ENCODE data around the gene TIMM22. TPM values are rescaled to one million over a fixed set of nuclear protein-coding genes. Genes with fewer than 3 reads are reported as not detected.

The TIMM22 gene
- total RNA-seq, 1 donor from 2014 or later, result 10.9 TPM

DNA sequence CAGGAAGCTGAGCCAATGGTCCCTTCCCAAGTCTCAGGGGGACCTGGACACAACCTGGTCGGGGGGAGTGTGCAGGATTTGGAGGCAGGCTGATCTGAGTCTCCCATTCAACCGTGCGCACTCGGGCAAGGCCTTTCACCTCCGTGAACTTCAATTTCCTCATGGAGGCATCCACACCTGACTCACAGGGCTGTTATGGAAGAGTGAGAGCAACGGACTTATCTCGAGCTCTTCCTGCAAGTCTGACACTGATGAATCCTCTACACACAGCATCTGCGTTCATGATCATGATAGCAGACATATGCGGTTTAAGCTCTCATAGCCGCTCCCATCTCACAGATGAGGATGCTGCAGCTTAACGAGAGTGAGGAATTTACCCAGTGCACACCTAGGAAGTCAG lies 21.6 kb downstream of the TIMM22 start:
- intact Hi-C loops (cut with micrococcal nuclease), result no loop called here

DNA sequence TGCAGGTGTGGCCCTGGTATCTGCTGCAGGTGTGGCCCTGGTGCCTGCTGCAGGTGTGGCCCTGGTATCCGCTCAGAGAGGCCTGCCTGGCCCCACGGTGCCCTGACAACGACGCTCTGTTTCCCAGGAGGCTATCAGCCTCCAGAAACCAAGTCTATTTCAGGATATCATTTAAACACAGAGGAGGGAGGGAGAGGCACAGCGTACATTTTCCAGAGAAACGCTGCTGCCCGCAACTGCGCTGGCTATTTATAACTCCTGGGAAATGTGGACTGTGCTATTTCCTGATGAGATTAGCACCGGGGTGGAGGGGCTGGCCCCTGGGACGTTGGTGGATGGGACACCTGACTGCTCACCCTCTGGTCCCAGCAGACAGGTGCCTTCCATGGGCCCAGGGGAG lies 22.5 kb downstream of the TIMM22 start:
- intact Hi-C loops (cut with micrococcal nuclease), result no loop called here

DNA sequence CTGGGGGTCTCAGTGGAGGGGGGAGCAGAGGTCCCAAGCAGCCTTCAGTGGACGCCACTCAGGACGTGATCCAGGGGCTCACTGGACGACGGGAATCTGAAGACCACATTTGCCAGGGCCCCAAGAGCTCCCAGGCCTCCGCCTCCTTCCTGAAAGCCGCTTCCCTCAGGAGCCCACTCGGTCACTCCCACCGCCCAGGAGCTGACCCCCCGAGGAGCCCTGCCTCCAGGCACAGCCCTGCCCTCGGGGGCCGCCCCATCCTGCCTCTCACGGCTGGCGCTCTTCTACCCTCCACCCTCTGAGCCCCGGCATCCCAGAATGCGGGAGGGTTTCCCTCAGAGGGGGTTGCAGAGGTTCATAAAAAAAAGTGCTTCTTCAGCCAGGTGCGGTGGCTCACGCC lies 24.2 kb downstream of the TIMM22 start:
- intact Hi-C loops (cut with micrococcal nuclease), result no loop called here

DNA sequence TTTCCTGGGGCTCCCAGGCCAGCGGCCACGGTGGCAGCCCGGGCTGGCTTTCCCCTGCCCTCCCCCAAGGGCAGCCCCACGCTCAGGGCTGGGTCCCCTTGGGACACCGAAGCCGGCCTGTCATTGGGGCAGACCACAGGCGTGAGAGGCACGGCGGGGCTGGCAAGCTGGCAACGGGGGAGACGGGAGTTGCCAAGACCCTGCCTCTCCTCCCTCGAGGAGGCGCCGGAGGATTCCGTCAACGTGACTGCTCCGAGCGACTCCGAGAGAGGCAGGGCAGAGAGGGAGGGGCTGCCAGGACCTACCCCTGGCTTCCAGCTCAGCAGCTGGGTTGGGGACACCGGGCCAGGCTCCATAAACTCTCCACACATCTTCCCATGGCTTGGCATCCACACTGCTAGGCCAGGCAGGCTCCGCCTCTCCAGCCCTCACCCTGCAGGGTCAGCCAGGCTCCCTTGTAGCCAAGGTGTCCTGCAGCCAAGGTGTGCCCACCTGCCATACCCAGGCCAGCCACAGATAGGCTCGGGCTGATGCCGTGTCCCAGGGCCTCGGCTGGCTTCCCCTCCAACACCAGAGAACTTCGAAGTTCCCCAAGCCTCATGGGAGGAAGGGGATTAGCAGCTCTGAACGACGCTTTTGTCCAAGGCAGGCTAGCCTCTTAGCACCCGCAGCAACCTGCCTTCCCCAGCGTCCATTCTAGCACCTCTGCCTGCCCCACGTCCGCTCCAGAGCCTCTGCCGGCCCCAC lies 25.5 kb downstream of the TIMM22 start:
- intact Hi-C loops (cut with micrococcal nuclease), result no loop called here

DNA sequence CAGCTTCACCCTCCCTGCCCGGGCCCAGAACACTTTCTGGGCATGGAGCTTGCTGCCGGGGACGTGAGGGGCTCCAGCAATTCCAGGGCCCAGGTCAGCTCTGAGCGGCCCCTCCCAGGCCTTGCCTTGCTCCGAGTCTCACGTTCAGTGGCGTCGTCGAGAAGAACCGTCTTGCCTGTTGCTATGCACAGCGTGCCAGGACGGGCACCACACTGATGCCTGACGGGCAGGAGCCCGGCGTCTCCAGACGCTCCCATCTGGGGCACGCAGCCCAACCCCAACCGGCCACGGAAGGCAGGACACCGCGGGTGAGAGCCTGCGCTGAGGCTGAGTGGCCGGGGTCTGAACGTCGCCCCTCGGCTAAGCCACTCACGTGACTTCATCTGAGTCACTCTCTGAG lies 27.1 kb downstream of the TIMM22 start:
- intact Hi-C loops (cut with micrococcal nuclease), result no loop called here

DNA sequence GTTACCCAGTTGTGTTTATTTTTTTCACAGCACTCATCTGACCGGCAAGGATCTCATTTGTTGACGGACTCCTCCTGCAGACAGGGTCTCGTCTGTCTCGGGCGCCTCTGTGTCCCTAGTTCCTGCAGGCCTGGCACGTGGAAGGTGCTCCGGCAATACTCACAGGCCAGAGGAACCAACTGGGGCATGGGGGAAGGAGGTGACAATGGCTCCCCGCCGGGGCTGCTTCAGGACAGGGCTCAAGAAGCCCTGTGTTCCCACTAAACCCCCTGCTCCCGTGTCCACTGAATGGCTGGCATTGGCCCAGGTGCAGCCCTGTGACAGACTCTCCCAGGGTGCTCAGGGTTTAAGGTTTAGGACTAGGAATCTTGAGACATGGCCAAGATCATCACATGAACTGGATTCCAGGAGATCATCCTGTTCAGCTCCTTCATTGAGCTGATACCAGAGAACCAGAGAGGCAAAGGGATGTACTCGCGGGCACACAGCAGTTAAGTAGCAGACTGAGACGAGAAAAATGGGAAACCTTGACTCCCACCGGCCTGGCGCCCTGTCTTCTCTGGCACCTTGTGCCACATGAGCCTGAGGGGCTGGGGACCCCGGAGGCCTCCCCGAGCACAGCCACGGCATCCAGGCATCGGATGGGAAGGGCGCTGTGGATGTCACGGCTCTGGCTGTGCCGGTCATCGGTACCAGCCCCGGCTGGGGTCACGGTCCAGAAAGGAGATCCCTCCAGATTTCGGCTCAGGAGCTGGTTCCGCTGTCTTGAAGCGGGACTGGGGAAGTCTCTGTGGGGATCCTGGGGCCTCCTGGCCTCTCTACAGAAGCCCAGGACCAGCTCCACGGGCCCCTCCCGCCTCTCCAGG lies 29.0 kb downstream of the TIMM22 start:
- intact Hi-C loops (cut with micrococcal nuclease), result no loop called here

DNA sequence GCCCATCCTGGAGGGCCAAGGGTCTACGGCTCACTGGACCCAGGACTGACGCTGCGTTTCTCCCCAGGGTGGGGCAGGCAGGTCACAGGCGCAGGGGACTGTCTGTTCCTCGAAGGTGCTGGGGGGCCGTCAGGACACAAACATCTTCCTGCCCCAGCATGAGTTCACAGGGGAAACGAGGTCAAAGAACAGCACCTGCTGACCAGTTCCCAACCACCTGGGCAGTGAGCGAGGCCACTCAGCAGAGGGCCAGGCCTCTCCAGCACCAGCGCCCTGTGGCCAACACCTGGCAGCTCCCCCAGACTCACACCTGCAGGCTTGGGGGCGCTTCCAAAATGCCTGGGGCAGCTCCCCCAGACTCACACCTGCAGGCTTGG lies 29.7 kb downstream of the TIMM22 start:
- intact Hi-C loops (cut with micrococcal nuclease), result no loop called here

DNA sequence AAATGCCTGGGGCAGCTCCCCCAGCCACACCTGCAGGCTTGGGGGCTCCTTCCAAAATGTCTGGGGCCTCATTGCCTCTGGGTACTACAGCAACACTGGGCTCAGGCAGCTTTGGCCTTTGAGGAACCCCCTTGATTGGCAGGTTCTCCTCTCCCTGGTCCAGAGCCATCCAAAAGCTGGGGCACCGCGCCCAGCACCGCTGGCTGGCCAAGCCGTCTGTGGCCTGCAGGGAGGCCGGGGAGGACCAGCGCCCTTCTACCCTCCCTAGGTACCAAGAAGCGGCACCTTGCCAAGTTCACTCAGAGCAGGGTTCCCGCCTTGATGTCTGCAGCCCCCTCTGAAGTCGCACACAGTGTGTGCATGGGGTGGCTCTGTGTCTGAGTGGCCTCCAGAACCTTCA lies 30.1 kb downstream of the TIMM22 start:
- intact Hi-C loops (cut with micrococcal nuclease), result no loop called here

DNA sequence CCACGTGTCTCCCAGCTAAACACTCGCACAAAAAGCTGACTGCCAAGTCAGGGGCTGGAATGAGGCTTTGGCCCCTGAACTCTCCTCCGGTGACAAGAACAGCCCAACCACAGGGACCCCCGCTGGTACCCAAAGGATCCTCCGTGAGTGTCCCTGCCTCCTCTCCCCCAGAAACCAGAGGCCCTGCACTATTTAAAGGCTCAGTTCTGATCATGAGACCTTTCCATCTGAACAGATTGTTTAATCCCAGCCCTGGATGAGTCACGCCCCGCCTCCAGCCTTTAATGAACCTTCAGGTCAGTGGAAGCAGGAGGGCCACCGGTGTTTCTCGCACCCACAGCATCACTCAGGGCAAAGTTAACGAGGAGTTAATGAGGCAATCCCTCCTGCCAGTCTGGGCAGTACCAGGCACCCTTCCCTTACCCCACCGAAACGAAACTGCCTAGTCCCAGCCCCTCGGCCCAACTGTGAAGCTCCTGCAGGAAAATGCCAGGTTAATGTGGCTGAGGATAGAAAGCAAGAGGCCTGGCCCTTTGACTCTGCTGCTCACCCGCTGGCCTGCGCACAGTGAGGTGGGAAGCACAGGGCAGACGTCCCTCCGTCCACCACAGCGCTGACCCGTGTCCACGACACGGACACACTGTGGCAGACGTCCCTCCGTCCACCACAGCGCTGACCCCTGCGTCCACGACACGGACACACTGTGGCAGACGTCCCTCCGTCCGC lies 32.4 kb downstream of the TIMM22 start:
- intact Hi-C loops (cut with micrococcal nuclease), result no loop called here

DNA sequence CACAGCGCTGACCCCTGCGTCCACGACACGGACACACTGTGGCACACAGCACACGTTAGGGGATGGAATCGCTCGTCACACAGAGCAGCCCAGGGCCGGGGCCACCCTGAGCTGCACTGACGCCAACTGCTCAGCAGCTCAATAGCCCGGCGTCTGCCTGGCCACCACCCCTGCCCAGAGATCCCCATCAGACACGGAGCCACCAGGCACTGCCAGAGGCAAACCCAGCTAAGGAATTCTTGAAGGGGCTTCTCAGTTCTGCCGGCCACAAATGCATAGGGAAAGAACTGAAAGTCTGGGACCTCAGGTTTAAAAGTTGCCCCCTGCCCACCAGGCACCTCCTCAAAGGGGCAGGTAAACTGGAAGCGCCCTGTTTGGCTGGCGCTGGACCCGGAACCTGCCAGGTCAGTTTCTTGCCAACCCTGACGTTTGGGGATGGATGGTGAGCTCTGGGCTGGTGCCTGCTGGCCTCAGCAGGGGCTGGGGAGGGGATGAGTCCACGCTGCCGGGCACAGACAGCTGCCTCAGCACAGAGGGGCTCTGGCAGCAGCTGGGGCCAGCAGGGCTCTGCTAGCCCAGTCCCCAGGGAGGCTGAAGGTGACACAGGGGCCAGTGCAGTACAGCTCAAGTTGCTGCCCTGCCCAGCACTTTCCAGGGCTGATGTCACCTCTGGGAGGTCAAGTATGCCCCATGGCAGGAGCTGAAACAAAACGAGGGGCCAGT lies 33.2 kb downstream of the TIMM22 start:
- intact Hi-C loops (cut with micrococcal nuclease), result no loop called here

DNA sequence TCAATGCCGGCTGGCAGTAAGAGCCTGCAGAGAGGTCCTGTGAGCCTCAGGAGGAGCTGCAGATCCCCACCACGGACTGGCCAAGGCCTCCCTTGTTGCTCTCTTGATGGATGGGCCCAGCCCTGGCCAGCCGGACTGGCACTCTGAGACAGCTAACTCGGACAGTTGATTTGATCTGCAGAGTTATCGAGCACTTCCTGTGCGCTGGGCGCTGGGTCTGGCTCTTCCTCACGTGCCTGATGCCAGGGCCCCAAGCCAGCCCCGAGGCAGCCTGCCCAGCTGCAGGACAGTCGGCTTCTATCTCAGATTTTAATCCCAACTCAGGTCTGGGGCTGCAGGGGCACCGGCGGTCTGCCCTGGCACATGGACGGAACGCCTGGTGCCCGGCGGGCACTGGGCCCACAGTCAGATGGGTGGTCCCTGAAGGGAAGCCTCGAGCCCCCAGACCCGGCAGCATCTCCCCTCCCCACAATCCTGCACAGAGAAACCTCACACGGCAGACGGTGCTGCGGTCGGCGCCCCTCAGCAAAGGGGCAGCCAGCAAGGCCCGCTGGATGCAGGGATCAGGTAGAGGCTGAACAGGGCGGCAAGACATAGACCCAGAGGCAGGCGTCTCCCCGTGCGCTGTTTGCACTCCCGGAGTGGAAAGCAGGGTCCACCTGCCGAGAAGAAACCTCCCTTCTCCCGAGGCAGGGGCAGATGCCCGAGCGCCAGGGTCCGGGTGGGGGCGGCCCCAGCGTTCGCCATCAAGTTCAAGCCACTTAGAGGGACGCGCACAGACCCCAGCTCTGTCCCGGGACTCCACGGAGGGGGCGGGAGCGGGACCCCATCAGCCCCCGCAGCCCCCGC lies 34.0 kb downstream of the TIMM22 start:
- intact Hi-C loops (cut with micrococcal nuclease), result no loop called here

DNA sequence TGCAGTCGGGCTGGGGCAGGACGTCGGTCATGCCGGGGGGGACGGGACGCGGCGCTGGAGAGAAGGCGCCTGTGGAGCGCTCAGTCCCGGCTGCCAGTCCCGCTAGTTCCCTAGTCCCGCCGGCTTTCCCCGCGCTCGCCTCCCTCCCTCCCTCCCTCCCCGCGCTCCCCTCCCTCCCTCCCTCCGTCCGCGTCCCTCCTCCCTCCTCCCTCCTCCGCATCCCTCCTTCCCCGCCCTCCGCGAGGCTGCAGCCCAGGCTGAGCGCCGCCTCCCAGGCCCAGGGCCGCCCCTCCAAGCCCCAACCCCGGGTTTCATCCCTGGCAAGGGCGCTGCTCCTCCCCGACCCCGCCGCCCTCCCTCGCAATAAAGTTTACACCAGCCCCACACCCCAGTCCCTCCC lies 34.8 kb downstream of the TIMM22 start:
- intact Hi-C loops (cut with micrococcal nuclease), result no loop called here

DNA sequence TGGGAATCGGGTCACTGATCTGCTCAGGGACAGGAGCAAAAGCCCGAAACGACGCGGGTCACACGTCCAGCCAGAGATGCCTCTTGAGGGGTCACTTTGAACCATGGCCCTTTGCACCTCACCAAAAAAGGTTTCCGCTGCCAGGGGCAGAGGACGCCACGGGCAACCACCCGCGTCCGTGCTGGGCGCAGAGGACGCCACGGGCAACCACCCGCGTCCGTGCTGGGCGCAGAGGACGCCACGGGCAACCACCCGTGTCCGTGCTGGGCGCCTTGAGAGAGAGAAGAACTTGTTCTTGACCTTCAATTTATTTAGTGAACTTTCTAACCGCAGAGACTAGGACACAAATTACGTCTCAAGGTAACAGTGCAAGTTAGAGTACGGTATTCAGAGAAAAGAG lies 35.5 kb downstream of the TIMM22 start:
- intact Hi-C loops (cut with micrococcal nuclease), result no loop called here

DNA sequence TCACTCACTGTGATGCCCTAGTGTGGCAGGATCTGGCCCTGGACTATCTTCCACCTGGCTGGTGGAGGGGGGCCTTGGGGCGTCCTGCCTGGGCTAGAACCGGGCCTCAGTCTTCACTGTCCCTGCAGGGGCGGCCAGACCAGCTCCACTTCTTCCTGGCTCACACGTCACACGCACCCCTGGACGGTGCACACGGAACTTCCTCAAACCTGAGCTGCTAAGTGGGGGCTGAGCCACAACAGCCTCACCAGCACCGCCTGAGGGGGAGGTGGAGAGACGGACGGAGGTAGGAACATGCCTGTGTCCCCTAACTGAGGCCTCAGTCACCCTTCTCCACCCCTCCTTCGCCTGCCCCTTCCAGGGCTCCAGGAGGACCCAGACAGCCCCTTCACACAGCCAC lies 36.6 kb downstream of the TIMM22 start:
- intact Hi-C loops (cut with micrococcal nuclease), result no loop called here

DNA sequence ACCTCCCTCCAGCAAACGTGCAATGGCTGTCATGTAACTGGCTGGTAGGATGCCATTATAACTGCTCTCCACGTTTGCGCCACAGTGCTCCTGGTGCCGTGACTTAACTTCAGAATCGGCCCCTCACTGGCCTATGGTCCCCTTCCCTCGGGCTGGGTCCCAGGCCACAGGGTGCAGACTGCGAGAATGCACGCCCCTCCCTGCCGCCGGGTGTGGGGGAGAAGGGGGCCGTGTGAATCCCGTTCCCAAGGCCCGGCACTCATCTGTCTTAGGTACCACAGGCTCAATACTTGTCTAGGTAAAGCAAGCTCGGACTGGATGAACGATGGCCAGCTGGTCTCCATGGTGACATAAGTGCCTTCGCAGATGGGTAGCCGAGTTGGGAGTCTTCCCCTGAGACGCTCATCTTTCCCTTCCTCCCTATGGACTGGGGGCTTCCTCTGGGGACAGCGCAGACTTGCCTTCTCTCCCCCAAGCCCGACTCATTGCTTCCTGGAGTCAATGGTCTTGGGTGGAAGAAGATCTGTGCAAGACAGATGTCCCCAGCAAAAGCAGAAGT lies 37.8 kb downstream of the TIMM22 start:
- intact Hi-C loops (cut with micrococcal nuclease), result no loop called here

DNA sequence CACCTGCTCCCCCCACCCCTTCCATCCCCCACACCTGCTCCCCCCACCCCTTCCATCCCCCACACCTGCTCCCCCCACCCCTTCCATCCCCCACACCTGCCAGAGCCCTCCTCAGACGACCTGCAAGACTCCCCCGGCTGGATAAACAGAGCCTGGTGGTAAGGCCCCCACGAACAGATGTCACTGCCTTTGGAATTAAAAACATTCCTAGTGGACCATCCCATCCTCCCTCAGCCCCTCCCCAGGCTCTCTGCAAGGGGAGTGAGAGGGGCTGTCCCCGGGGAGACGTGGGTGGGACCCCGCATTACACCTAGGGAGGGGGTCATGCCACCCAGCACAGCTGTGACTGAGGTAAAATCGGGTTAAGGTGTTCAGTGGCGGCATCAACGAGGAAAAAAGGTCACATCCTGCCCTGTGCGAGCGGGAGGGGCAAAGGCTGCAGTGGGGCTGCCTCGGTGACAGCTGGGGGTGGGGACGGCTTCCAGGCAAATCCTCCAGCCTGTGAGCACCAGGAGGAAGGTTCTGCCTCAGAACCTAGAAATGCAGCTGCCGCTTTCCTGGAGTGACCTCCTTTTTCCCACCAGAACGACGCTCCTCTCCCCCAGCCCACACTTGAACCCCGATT lies 38.7 kb downstream of the TIMM22 start:
- intact Hi-C loops (cut with micrococcal nuclease), result no loop called here

DNA sequence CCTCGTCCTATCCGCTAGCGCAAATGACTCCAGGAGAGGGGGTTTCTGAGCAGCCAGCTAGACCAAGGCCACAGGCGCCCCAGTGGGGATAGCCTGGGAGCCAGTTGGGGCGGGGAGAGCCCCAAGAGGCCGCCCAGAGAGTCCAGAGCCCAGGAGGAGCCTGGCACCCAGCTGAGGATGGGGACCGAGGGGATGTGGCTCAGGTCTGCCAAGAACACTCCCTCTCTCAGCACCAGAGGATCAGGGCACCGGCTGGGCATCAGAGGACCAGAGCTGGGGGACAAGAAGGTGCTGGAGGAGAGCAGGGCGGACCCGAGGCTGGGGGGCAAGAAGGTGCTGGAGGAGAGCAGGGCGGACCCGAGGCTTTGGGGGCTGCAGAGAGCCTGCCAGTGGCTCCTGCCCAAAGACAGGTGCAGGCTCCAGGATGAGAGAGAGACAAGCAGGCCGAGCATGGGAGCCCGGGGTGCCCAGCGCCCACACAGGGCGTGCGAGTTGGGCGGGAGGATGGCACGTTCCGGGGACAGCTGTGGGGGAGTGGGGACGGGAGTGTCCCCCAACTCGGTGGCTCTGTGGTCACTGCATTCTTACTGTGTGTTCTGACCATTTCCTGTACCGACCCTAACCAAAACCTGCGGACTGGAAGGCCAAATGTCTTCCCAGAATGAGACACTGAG lies 39.4 kb downstream of the TIMM22 start:
- intact Hi-C loops (cut with micrococcal nuclease), result no loop called here

DNA sequence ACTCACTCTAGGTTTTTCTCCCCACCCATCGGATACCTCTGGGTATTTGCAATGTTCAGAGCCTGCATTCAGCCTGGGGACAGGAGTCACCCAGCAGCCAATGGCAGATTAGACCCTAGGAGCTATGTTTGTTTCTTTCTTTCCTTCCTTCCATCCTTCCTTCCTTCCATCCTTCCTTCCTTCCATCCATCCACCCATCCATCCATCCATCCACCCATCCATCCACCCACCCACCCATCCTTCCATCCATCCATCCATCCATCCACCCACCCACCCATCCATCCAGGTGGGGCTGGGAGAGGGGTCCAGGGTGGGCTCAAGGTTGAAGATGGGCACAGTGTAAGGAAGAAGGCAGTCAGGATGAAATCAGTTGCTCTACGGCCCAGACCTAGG lies 39.9 kb downstream of the TIMM22 start:
- intact Hi-C loops (cut with micrococcal nuclease), result no loop called here

DNA sequence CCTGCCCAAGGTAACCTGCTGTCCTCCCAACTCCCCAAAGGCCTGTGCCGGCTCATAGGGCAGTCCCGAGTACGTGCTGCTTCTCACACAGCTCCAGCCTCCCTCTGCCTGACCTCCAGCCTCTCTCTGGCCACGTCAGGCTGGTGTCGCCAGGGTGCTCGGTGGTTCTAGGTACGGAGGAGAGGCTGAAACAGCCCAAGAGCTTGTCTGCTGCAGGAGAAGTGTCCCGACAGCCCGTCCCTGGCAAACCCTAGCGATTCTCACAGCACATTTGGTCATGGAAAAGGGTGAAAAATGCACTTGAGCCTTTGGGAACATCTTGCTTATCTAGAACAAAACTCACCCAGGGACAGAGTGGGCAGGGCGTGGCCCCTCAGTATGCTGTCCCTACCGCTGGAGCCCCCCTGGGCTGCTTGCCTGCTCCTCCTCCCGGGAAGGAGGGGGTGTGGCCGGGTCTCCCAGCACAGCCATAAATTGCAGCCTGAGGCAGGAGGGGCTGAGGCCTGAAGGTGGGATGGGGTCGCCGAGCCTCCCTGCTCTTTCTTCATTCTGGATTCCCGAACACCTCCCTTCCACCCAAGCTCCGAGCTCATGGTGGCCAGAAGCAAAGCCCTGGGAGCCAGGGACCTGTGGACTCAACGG lies 40.4 kb downstream of the TIMM22 start:
- intact Hi-C loops (cut with micrococcal nuclease), result no loop called here

Measured in T-helper 2 cell treated with Interferon-gamma antibody and Interleukin-4, amounts not matched to agents 100 ng/mL and 5 ng/mL, for 36 hours (primary cell).